Measurements from ENCODE around the gene IGFBP3. TPM values are rescaled to one million over a fixed set of nuclear protein-coding genes. Genes with fewer than 3 reads are reported as not detected.
A peak's percentile ranks its signal among the peaks of the same experiment; 100 is the strongest.

IGFBP3 gene
- total and polyA plus RNA-seq, 2 of the 13 experiments (the other 11 are each of a cell fraction or from before 2014, with no cell fraction given), result 57.5 TPM; not detected in 1

DNA sequence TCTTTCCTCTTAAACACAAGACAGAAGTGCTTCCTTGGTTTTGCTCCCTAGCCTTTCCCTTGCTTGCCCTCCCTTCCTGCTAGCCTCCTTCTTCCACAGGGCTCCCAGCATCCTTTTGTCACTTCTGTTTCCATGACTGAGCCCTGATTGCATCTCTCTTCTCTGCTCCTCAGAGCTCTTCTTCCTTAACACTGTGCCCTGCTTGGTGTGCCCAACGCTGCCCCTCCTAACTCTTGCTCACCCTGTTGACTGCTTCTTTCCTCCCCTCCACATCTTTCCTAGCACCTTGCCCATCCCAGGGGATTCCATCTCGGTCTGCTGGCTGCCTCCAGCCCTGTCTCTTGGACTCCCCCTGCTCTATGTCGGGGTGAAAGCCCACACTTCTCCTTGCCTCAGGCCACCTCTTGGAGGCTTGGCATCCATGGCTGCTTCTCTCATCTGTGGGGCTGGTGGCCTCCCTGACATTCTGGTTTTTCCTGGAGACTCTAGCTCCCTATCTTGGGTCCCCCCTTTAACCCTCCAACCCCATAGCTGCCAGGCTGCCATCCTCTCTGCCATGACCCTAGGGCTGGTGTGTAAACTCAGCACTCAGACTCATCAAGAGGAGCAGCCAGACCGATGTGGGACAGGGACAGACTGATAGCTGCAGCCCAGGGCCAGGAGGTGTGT lies 26.9 kb downstream of the IGFBP3 start (continued):
- TF ChIP-seq ZFAT (CRISPR knock-in tag; conservative IDR thresholded peaks at IDR 0.05), result no peak
- no peak for TF ChIP-seq MED8 (CRISPR knock-in tag; IDR thresholded peaks at IDR 0.05; ENCODE audit: insufficient replicate concordance)
- peak; percentile 81 for TF ChIP-seq ERF (CRISPR knock-in tag; IDR thresholded peaks at IDR 0.05)
- no peak for TF ChIP-seq SMAD9 (CRISPR knock-in tag; IDR thresholded peaks at IDR 0.05)
- peak; percentile 75; the same call in 1 of the 2 replicates for TF ChIP-seq ZNF230 (CRISPR knock-in tag; IDR thresholded peaks at IDR 0.05)
- TF ChIP-seq XBP1 (CRISPR knock-in tag; IDR thresholded peaks at IDR 0.05), result peak; percentile 7; the same call in 1 of the 2 replicates
- TF ChIP-seq MEF2D (CRISPR knock-in tag; IDR thresholded peaks at IDR 0.05), result peak; percentile 92
- TF ChIP-seq ZNF768 (CRISPR knock-in tag; IDR thresholded peaks at IDR 0.05), result no peak
- no peak for TF ChIP-seq ZNF10 (CRISPR knock-in tag; IDR thresholded peaks at IDR 0.05; ENCODE audit: borderline replicate concordance, low read depth)
- TF ChIP-seq ZNF749 (CRISPR knock-in tag; IDR thresholded peaks at IDR 0.05; ENCODE audit: borderline replicate concordance), result no peak
- TF ChIP-seq, protein P1, sequence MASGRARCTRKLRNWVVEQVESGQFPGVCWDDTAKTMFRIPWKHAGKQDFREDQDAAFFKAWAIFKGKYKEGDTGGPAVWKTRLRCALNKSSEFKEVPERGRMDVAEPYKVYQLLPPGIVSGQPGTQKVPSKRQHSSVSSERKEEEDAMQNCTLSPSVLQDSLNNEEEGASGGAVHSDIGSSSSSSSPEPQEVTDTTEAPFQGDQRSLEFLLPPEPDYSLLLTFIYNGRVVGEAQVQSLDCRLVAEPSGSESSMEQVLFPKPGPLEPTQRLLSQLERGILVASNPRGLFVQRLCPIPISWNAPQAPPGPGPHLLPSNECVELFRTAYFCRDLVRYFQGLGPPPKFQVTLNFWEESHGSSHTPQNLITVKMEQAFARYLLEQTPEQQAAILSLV (CRISPR knock-in tag; IDR thresholded peaks at IDR 0.05; ENCODE audit: borderline replicate concordance), result peak; percentile 45; the same call in 1 of the 2 replicates
- TF ChIP-seq KLF11 (CRISPR knock-in tag; IDR thresholded peaks at IDR 0.05), result no peak
- TF ChIP-seq, protein P2, sequence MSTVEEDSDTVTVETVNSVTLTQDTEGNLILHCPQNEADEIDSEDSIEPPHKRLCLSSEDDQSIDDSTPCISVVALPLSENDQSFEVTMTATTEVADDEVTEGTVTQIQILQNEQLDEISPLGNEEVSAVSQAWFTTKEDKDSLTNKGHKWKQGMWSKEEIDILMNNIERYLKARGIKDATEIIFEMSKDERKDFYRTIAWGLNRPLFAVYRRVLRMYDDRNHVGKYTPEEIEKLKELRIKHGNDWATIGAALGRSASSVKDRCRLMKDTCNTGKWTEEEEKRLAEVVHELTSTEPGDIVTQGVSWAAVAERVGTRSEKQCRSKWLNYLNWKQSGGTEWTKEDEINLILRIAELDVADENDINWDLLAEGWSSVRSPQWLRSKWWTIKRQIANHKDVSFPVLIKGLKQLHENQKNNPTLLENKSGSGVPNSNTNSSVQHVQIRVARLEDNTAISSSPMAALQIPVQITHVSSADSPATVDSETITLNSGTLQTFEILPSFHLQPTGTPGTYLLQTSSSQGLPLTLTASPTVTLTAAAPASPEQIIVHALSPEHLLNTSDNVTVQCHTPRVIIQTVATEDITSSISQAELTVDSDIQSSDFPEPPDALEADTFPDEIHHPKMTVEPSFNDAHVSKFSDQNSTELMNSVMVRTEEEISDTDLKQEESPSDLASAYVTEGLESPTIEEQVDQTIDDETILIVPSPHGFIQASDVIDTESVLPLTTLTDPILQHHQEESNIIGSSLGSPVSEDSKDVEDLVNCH (CRISPR knock-in tag; IDR thresholded peaks at IDR 0.05), result no peak
- no peak for TF ChIP-seq EZH2 (conservative IDR thresholded peaks at IDR 0.05; ENCODE audit: low read depth, low read length)
- no peak; the same call in 1 of the 2 replicates for TF ChIP-seq ZSCAN12 (CRISPR knock-in tag; IDR thresholded peaks at IDR 0.05)
- TF ChIP-seq, protein P3, sequence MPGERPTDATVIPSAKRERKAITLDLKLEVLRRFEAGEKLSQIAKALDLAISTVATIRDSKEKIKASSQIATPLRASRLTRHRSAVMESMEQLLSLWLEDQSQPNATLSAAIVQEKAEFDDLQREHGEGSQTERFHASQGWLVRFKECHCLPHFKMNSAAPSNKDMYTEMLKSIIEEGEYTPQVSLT (CRISPR knock-in tag; IDR thresholded peaks at IDR 0.05; ENCODE audit: borderline replicate concordance, low read depth), result peak; percentile 28; the same call in 1 of the 2 replicates
- TF ChIP-seq POLR2G (IDR thresholded peaks at IDR 0.05; ENCODE audit: low read depth, low read length), result peak; percentile 85
- TF ChIP-seq, protein P4, sequence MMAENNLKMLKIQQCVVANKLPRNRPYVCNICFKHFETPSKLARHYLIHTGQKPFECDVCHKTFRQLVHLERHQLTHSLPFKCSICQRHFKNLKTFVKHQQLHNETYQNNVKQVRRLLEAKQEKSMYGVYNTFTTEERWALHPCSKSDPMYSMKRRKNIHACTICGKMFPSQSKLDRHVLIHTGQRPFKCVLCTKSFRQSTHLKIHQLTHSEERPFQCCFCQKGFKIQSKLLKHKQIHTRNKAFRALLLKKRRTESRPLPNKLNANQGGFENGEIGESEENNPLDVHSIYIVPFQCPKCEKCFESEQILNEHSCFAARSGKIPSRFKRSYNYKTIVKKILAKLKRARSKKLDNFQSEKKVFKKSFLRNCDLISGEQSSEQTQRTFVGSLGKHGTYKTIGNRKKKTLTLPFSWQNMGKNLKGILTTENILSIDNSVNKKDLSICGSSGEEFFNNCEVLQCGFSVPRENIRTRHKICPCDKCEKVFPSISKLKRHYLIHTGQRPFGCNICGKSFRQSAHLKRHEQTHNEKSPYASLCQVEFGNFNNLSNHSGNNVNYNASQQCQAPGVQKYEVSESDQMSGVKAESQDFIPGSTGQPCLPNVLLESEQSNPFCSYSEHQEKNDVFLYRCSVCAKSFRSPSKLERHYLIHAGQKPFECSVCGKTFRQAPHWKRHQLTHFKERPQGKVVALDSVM (CRISPR knock-in tag; IDR thresholded peaks at IDR 0.05), result peak; percentile 24; the same call in 1 of the 2 replicates
- TF ChIP-seq, protein P5, sequence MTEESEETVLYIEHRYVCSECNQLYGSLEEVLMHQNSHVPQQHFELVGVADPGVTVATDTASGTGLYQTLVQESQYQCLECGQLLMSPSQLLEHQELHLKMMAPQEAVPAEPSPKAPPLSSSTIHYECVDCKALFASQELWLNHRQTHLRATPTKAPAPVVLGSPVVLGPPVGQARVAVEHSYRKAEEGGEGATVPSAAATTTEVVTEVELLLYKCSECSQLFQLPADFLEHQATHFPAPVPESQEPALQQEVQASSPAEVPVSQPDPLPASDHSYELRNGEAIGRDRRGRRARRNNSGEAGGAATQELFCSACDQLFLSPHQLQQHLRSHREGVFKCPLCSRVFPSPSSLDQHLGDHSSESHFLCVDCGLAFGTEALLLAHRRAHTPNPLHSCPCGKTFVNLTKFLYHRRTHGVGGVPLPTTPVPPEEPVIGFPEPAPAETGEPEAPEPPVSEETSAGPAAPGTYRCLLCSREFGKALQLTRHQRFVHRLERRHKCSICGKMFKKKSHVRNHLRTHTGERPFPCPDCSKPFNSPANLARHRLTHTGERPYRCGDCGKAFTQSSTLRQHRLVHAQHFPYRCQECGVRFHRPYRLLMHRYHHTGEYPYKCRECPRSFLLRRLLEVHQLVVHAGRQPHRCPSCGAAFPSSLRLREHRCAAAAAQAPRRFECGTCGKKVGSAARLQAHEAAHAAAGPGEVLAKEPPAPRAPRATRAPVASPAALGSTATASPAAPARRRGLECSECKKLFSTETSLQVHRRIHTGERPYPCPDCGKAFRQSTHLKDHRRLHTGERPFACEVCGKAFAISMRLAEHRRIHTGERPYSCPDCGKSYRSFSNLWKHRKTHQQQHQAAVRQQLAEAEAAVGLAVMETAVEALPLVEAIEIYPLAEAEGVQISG (CRISPR knock-in tag; IDR thresholded peaks at IDR 0.05), result peak; percentile 28; the same call in 1 of the 2 replicates
- 0 out of 2 replicates have a peak, but pooled peaks have one; percentile 16 for TF ChIP-seq TOE1 (CRISPR knock-in tag; IDR thresholded peaks at IDR 0.05)
- TF ChIP-seq BORCS8-MEF2B (CRISPR knock-in tag; IDR thresholded peaks at IDR 0.05), result peak; percentile 29; the same call in 1 of the 2 replicates

All from HepG2 (cell line).